Osteocyte (in vitro differentiated cells): Measurements from ENCODE around the gene RNF212. TPM values are rescaled to one million over a fixed set of nuclear protein-coding genes. Genes with fewer than 3 reads are reported as not detected.

Experiments
- DNase-seq: peaks from one replicate; pipeline ENCODE4 v3.0.0; 2021; ENCODE audit warnings: mixed read lengths; ENCODE audit not compliant: unreplicated experiment; ENCODE audit errors: extremely low spot score
- H3K27ac Mint-ChIP-seq: one replicate; pipeline ENCODE4 v1.8.0; 2021; ENCODE audit warnings: mild to moderate bottlenecking, mixed read lengths; ENCODE audit not compliant: unreplicated experiment
- H3K27me3 Mint-ChIP-seq: one replicate; pipeline ENCODE4 v1.8.0; 2021; ENCODE audit warnings: mixed read lengths; ENCODE audit not compliant: unreplicated experiment
- H3K36me3 Mint-ChIP-seq: one replicate; pipeline ENCODE4 v1.8.0; 2021; ENCODE audit warnings: mixed read lengths; ENCODE audit not compliant: unreplicated experiment
- H3K4me1 Mint-ChIP-seq: one replicate; pipeline ENCODE4 v1.8.0; 2021; ENCODE audit warnings: mixed read lengths; ENCODE audit not compliant: unreplicated experiment
- H3K4me3 Mint-ChIP-seq: one replicate; pipeline ENCODE4 v1.8.0; 2021; ENCODE audit warnings: mild to moderate bottlenecking, moderate library complexity, mixed read lengths; ENCODE audit not compliant: unreplicated experiment
- H3K9me3 Mint-ChIP-seq: one replicate; pipeline ENCODE4 v1.8.0; 2021; ENCODE audit warnings: mixed read lengths; ENCODE audit not compliant: unreplicated experiment
- CTCF ChIP-seq: fragments of 200-600 bp; sonication (generic); IDR thresholded peaks from 2 replicates; pipeline ENCODE4 v1.5.0; 2021; ENCODE audit warnings: antibody characterized with exemption, mild to moderate bottlenecking, moderate library complexity
- total RNA-seq: library from RNA; stranded (reverse); gene quantifications from 2 replicates; pipeline ENCODE4 v1.2.1, GENCODE V29; 2021

RNF212 gene
- total RNA-seq, 1 donor from 2014 or later = 3.8 TPM

- Mint-ChIP-seq H3K9me3 (no peaks in the 10 kb centered on the region), H3K27me3 (no peaks in the 10 kb centered on the region), H3K4me3 (no peak overlapping the region), H3K4me1 (peaks cover 8% of the 10 kb centered on the region), H3K27ac (no peak overlapping the region), H3K36me3 (peaks cover 4% of the 10 kb centered on the region)
- DNase-seq = no peak
- no peak for TF ChIP-seq CTCF
Measured at GRCh38 chr4:1029529-1029928, 83.8 kb downstream of the RNF212 start.

DNA sequence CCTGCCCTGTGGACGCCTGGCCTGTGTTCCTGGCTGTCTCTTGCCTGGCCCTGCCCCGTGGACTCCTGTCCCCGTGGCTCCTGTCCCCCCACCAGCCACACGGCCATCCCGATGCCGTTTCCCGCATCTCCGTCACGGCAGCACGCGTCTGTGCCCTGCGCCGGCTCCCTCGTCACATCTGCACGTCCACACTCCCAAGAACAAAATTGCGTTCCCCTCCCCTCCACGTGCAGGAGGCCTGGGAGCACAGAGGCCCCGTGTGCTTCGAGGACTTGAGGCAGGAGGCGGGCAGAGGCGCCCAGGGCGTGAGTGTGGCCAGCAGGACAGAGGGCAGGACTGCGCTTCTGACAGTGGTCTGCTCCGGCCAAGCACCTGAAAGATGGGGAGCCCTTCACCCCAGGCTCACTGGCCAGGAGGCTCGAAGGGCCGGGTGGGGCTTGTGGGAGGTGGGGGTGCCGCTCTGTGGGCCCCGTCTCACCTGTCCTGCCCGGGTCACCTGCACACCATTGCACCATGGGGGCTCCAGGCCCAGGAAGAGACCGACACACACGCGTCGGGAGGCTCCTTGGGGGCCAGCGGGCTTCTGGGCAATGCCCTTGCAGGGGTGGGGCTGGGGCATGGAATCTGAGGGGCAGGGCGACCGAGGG lies 84.7 kb downstream of the RNF212 start:
- Mint-ChIP-seq H3K36me3 (peaks cover 4% of the 10 kb centered on the region), H3K27ac (no peak overlapping the region), H3K9me3 (no peaks in the 10 kb centered on the region), H3K4me3 (no peak overlapping the region), H3K4me1 (peaks cover 8% of the 10 kb centered on the region), H3K27me3 (no peaks in the 10 kb centered on the region)
- TF ChIP-seq CTCF = no peak
- DNase-seq = no peak

GRCh38 chr4:1027915-1028238 lies 85.5 kb downstream of the RNF212 start:
- no peak for TF ChIP-seq CTCF
- Mint-ChIP-seq H3K27ac (no peak overlapping the region), H3K27me3 (no peaks in the 10 kb centered on the region), H3K4me3 (no peak overlapping the region), H3K36me3 (peaks cover 4% of the 10 kb centered on the region), H3K4me1 (peaks cover 8% of the 10 kb centered on the region), H3K9me3 (no peaks in the 10 kb centered on the region)
- DNase-seq = no peak

DNA sequence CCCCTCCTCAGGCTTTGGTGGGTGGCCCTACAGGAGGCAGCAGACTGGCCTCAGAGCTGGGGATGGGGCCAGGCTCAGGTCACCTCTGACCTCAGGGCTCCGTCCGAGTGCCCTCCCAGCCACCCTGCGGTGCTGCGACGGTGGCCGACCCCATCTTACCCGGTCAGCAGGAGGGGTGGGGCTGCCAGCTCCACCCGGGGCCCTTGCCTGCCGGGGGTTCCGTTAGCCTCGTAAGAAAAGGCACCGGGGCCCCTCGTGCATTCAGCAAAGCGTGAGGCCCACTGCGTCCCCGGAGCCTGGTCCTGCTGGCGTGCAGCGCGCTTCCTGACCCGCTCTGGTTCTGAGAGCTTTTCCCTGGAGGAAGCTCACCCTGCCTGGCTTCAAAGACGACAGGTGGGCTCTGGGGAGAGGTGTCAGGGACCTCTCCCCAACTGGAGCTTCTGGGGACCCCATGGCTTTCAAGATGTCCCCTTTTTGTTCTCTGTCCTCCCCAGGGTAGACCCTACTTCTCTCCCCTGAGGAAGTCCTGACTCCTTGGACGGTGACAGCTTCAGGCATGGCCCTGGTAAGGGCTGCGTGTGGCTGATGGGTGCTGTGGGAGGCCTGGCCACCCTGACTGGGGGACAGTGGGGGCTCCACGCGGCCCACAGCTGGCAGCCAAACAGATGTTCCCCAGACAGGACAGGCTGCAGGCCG lies 86.0 kb downstream of the RNF212 start:
- no peaks in the 10 kb centered on the region for H3K27me3 Mint-ChIP-seq
- H3K36me3 Mint-ChIP-seq = peaks cover 4% of the 10 kb centered on the region
- no peaks in the 10 kb centered on the region for H3K9me3 Mint-ChIP-seq
- DNase-seq = no peak
- no peak for TF ChIP-seq CTCF
- H3K4me3 Mint-ChIP-seq = no peak overlapping the region
- no peak overlapping the region for H3K27ac Mint-ChIP-seq
- H3K4me1 Mint-ChIP-seq = peaks cover 8% of the 10 kb centered on the region

DNA sequence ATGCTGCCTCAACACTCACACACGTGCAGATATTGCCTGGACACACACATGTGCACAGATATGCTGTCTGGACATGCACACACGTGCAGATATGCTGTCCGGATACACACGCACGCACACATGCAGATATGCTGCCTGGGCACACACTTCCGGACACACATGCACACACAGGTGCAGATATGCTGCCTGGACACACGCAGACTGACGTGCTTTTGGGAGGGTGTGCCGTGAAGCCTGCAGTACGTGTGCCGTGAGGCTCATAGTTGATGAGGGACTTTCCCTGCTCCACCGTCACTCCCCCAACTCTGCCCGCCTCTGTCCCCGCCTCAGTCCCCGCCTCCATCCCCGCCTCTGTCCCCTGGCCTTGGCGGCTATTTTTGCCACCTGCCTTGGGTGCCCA lies 87.2 kb downstream of the RNF212 start:
- Mint-ChIP-seq H3K4me1 (peaks cover 8% of the 10 kb centered on the region), H3K4me3 (no peak overlapping the region), H3K27ac (no peak overlapping the region), H3K36me3 (peaks cover 4% of the 10 kb centered on the region), H3K27me3 (no peaks in the 10 kb centered on the region), H3K9me3 (no peaks in the 10 kb centered on the region)
- TF ChIP-seq CTCF = no peak
- no peak for DNase-seq
